LNCAP (cell line): ENCODE data around the gene INO80B.

ENCODE experiments used
- TF ChIP-seq, protein P1 (sequence below): fragments of 450-650 bp; IDR thresholded peaks from 2 replicates; pipeline ENCODE4 v1.5.1; 2017; ENCODE audit warnings: mild to moderate bottlenecking

The INO80B gene

DNA sequence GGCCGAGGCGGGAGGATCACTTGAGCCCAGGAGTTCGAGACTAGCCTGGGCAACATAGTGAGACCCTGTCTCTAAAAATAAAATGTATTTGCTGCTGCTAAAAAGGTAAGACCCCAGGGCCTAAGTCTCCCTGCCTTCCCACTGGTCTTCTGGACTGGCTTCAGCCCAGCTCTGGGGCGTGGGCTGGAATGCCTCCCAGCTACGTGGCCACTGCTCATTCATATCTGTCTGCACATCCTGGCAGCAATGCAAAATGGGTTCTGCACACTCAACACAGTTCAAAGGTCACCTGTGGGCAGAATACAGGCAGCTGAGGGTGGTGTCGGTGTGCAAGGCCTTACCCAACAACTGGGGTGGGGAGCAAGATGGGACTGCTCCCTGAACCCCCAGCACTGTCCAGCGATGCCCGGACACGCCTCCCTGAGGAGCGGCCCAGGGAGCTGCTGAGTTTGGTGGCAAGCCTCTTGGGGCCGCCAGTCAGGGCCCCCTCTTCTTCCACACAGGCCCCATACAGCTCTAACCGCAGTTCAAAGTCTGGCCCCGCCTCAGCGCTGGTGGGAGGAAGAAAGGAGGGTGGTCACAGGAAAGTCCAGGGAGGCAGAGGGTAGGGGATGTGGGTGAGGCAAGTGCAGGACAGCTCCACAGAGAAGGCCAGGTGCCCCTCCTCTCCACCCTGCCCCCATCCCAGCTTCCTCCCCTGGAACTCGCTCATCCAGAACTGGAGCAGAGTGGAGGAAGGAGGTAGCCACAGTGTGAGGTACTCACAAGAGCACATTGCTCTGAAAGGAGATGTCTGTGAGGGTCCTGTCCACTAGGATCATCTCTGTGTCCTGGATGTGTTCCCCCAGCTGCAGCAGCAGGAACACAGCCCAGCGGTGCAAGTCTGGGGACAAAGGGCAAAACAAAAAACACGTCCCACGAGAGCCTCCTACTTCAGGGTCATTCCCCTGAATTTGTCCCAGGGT is 25.1 kb upstream of the INO80B start:
- TF ChIP-seq, protein P1, sequence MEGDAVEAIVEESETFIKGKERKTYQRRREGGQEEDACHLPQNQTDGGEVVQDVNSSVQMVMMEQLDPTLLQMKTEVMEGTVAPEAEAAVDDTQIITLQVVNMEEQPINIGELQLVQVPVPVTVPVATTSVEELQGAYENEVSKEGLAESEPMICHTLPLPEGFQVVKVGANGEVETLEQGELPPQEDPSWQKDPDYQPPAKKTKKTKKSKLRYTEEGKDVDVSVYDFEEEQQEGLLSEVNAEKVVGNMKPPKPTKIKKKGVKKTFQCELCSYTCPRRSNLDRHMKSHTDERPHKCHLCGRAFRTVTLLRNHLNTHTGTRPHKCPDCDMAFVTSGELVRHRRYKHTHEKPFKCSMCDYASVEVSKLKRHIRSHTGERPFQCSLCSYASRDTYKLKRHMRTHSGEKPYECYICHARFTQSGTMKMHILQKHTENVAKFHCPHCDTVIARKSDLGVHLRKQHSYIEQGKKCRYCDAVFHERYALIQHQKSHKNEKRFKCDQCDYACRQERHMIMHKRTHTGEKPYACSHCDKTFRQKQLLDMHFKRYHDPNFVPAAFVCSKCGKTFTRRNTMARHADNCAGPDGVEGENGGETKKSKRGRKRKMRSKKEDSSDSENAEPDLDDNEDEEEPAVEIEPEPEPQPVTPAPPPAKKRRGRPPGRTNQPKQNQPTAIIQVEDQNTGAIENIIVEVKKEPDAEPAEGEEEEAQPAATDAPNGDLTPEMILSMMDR: no peak

DNA sequence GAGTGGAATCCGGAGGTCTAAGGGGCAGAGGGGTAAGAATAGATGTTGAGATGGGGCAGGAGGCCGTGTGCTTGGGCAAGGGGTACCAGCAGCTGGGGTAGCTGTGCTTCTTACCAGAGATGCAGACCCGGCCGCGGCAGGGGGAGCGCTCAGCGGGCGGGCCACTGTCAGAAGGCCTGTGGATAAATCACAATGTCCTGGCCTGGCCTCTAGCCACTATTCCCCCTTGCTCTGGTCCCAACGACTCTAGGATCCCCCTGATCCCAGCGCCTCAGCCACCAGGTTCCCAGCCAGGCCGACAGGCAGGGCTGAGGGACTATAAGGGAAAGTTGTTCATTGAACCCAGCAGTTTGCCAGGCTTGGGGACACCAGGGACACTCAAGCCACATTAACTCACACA is 24.4 kb upstream of the INO80B start:
- TF ChIP-seq, protein P1: no peak

DNA sequence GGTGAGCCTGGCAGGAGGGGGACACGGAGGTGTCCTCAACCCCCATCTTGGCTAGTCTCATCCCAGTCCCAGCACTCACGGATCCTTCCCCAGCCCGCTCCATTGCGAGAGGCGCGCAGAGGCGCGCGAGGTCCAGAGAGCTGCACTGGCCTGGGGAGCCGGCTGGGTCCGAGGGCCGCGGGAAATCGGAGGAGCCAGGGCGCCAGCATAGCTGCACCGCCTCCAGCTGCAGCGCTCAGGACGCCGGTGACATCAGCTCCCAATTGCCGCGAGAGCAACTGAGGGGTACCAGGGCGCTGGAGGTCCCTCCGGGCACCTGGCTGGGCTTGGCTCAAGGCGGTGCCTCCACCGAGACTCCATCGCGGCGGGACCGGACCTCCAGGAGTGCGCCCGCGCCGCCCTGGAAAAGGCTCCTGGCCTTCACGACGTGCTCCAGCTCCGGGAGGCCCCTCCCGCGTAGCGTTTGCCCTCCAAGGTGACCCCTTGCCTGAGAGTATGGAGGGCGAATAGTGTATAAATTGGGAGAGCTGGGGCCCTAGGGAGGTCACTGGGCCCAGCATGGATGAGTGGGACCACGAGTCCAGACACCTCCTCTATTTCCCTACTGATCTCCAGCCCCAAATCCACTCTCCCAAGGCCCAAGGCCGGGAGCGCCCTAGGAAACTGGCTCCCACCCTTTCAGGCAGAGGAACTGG is 18.6 kb upstream of the INO80B start:
- TF ChIP-seq, protein P1: no peak

DNA sequence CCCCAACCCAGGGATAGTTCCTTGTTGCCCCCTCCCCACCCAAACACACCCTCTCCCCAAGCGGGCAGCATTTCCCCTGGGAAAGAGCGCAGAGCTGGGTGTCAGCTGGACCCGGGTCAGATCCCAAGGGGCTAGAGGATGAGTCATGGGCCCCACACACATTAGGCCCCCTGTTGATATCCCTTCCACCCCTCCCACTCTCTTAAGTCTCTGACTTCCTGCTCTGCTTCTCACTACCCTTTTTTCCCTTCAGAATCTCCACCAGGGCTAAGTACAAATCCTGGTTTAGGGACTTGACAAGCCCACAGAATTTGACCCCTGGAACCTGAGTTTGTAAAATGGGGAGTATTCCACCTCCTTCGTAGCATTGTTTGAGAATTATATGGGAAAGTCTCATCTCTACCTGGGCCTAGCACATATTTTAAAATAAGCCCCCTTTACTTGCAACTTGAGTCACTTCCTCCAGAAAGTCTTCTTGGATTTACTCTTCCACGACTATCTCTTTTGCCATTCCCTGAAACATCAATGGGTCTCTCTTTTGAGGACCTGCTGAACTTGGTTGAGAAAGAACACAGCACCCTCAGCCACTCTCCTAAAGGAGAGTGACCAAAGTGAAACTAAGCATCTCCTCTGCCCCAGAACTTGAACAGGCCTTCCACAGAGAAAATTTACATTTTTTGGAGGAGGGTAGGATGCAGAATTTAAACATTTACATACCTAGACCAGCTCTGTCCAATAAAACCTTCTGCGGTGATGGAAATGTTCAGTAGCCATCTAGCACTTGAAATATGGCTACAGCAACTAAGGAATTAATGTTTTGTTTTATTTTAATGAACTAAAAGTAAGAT is 17.8 kb upstream of the INO80B start:
- TF ChIP-seq, protein P1: no peak

DNA sequence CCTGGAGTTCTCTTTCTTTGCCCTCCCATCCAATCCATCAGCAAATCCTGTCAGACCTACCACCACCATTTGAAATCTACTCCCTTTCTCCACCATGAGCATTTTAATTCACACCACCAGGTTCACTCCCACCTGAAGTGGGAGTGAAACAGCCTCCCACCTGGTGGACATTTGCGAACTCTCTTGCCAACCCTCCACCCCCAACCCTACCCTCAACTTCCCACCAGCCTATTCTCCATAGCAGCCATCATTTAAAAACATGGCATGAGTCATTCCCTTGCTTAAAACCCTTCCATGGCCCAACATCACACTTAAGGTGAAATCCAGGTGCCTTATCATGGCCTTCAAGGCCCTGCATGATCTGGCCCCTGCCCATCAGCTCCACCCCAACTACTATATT is 16.6 kb upstream of the INO80B start:
- TF ChIP-seq, protein P1: no peak

DNA sequence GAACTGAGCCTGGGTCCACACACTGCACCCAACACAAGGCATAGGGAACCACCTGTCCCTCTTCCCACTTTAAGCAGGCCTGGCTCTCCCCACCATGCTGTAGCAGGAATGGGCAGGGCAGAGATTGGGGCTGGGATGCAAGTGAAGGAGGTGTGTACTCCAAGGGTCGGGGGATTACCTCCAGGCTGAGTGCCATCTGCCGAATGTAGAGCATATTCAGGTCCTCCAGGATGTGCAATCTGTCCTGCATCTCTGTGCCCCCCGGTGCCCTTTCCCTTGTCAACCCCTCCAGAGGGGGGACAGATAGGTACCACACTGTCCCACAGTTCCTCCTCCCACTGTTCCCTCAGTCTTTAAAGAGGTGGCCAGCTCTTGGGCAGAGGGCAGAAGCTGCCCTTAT is 15.5 kb upstream of the INO80B start:
- TF ChIP-seq, protein P1: no peak

DNA sequence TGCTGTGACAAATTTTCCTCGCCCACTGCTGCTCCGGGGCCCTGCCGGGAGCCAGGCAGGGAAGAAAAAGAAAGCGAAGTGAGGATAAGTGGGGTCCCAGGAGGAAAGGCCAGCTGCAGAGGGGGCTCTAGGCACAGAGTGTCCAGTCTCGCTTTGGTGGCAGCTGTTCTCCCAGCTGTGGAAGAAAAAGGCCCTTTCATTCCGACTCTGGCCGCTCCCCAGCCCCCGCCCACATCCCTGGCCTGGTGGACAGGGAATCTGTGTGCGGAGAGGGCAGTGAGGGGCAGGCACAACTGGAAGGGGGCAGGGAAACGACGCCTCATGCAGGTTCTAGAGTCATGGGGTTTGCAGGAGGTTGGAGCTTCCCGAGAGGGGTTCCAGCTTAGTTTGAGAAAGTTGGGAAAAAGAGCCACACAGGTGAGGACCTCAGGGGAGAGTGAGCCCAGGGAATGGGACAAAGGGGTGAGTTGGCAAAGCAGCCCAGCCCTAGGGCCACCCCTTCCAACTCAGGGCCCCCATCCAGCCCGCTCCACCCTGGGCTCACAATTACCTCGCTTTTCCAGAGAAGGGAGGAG is 15.0 kb upstream of the INO80B start:
- TF ChIP-seq, protein P1: no peak
